Gastrocnemius medialis (tissue), 4 donors: Measurements from ENCODE around the gene PDGFD. TPM values are rescaled to one million over a fixed set of nuclear protein-coding genes. Genes with fewer than 3 reads are reported as not detected.

Source experiments
- ATAC-seq, 2 donors: fragments of 150-250 bp; one replicate each; pipeline ENCODE4 v1.9.1; 2016
- DNase-seq, 2 donors: peaks; one replicate each; pipeline ENCODE4 v3.0.0-alpha.2; 2019
- H3K27ac ChIP-seq, 4 donors: fragments of 200-600 bp; sonication (generic); 1 replicate in 1 of 4; 2 replicates in 3 of 4; pipeline ENCODE4 v1.5.1; 2016 to 2018; ENCODE audit warnings: mild to moderate bottlenecking in 2 of 4, moderate library complexity in 1 of 4
- H3K27me3 ChIP-seq, 3 donors: fragments of 200-600 bp; sonication (generic) in 2 of 3; 1 replicate in 1 of 3; 2 replicates in 2 of 3; pipeline versions ENCODE4 v1.5.1 to v1.6.0; 2016 to 2019; ENCODE audit warnings: mild to moderate bottlenecking in 1 of 3, moderate library complexity in 1 of 3
- H3K36me3 ChIP-seq, 2 donors: fragments of 200-600 bp; sonication (generic) in 1 of 2; one replicate each; pipeline ENCODE4 v1.5.1; 2017 to 2018
- H3K4me1 ChIP-seq, 2 donors: fragments of 200-600 bp; sonication (generic) in 1 of 2; one replicate each; pipeline ENCODE4 v1.5.1; 2016 to 2017; ENCODE audit warnings: mild to moderate bottlenecking in 2 of 2
- H3K4me3 ChIP-seq, 4 donors: fragments of 200-600 bp; sonication (generic) in 3 of 4; 1 replicate in 1 of 4; 2 replicates in 3 of 4; pipeline ENCODE4 v1.5.1; 2016 to 2019; ENCODE audit warnings: mild to moderate bottlenecking in 2 of 4
- H3K9me3 ChIP-seq, 3 donors: fragments of 200-600 bp; sonication (generic) in 2 of 3; 1 replicate in 1 of 3; 2 replicates in 2 of 3; pipeline ENCODE4 v1.5.1; 2016 to 2019
- CTCF ChIP-seq, 5 experiments: fragments of 450-650 bp in 3 of 5; fragments of 200-600 bp in 2 of 5; sonication (generic) in 2 of 5; IDR thresholded peaks in 4 of 5; conservative IDR thresholded peaks in 1 of 5; 1 replicate in 4 of 5; 2 replicates in 1 of 5; pipeline ENCODE4 v1.5.1; 2016 to 2019; ENCODE audit warnings: antibody characterized with exemption in 5 of 5, mild to moderate bottlenecking in 3 of 5, moderate library complexity in 3 of 5
- POLR2A ChIP-seq, 2 donors: fragments of 450-650 bp; IDR thresholded peaks; one replicate each; pipeline ENCODE4 v1.6.1; 2017; ENCODE audit warnings: antibody characterized with exemption in 2 of 2, mild to moderate bottlenecking in 2 of 2, moderate library complexity in 2 of 2
- in situ Hi-C, 4 donors: fragments of 200-750 bp; cut with MboI; loops; one replicate each; pipeline versions ENCODE4 v1.15.0 to v1.8.0; 2017; ENCODE audit warnings: low sequenced_read_pairs in 4 of 4
- intact Hi-C: fragments of 100-400 bp; cut with DNase I; formaldehyde crosslinking; loops from one replicate; pipeline ENCODE4 v1.15.1; 2023; ENCODE audit warnings: low total_unique reads
- total RNA-seq, 4 donors: library from RNA; depleted of rRNA; stranded (reverse); fragments of >200 nt; gene quantifications; one replicate each; pipeline versions ENCODE4 v1.1.0 to v1.2.3, GENCODE V29; 2016

PDGFD gene
- total RNA-seq, 4 donors from 2014 or later: 2.2 to 4.0 (median 2.9) TPM

DNA sequence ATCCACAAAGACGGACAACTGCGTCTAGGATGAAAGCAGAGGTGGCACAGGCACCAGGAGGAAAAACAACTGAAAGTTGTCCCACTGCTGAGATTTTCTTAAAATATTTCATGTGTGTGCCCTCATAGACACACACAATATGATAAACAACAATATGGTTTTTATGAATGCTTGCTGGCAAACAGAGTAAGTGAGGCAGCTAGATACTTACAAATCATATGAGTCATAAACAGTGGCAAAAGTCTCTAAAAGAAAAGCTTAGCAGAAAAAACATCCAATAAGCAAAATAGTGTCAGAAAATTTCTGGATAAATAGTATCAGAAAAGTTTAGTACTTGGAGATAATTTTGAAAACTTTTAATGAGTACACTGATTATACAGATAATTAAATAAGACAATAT, 228.7 kb downstream of the PDGFD start:
- no peak for DNase-seq
- in situ Hi-C loops: no loop called here

GRCh38 chr11:103929170-103929903, 234.6 kb downstream of the PDGFD start:
- Histone ChIP-seq H3K9me3 (no peaks in the 10 kb centered on the region), H3K36me3 (no peaks in the 10 kb centered on the region), H3K27me3 (no peaks in the 10 kb centered on the region), H3K4me1 (no peaks in the 10 kb centered on the region), H3K4me3 (no peak overlapping the region), H3K27ac (no peak overlapping the region)
- ATAC-seq (no peak), DNase-seq (no peak)
- intact Hi-C loops (no loop called here), in situ Hi-C loops (no loop called here)
- TF ChIP-seq CTCF (IDR thresholded peaks at IDR 0.05 in 4 of 5, conservative IDR thresholded peaks at IDR 0.05 in 1 of 5) (no peak), POLR2A (IDR thresholded peaks at IDR 0.05) (no peak)

More for the DNA sequence above, 228.7 kb downstream of the PDGFD start:
- Histone ChIP-seq H3K4me1 (no peaks in the 10 kb centered on the region), H3K27me3 (no peaks in the 10 kb centered on the region), H3K4me3 (no peak overlapping the region), H3K36me3 (no peaks in the 10 kb centered on the region), H3K27ac (no peak overlapping the region), H3K9me3 (no peaks in the 10 kb centered on the region)
- intact Hi-C loops: no loop called here
- no peak for ATAC-seq
- TF ChIP-seq POLR2A (IDR thresholded peaks at IDR 0.05): no peak
- no peak for TF ChIP-seq CTCF (IDR thresholded peaks at IDR 0.05 in 4 of 5, conservative IDR thresholded peaks at IDR 0.05 in 1 of 5)

DNA sequence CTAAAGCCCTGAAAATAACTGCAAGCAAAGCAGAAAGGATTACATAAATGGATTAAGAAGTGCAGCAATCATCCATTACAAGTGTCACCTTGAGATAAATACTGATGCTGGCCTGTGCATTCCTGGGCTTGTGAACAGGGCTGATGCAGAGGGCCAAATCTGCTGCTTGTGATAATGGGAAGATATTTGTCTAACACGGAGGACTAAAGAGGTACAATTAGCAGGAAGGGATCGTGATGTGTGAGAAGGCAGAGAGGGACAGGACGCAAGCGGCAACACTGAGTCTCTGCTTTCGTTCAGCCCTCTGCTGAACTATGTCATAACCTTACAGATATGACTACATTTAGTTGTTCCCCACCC, 235.2 kb downstream of the PDGFD start:
- intact Hi-C loops (no loop called here), in situ Hi-C loops (no loop called here)
- Histone ChIP-seq H3K4me1 (no peaks in the 10 kb centered on the region), H3K36me3 (no peaks in the 10 kb centered on the region), H3K4me3 (no peak overlapping the region), H3K27me3 (no peaks in the 10 kb centered on the region), H3K9me3 (no peaks in the 10 kb centered on the region), H3K27ac (no peak overlapping the region)
- DNase-seq: no peak
- ATAC-seq: no peak
- TF ChIP-seq CTCF (IDR thresholded peaks at IDR 0.05 in 4 of 5, conservative IDR thresholded peaks at IDR 0.05 in 1 of 5) (no peak), POLR2A (IDR thresholded peaks at IDR 0.05) (no peak)

- Histone ChIP-seq H3K36me3 (no peaks in the 10 kb centered on the region), H3K4me3 (no peak overlapping the region), H3K4me1 (no peaks in the 10 kb centered on the region), H3K27ac (no peak overlapping the region), H3K9me3 (no peaks in the 10 kb centered on the region), H3K27me3 (no peaks in the 10 kb centered on the region)
- ATAC-seq (no peak), DNase-seq (no peak)
- TF ChIP-seq POLR2A (IDR thresholded peaks at IDR 0.05) (no peak), CTCF (IDR thresholded peaks at IDR 0.05 in 4 of 5, conservative IDR thresholded peaks at IDR 0.05 in 1 of 5) (no peak)
- intact Hi-C loops: no loop called here
- in situ Hi-C loops: no loop called here
Measured at GRCh38 chr11:103928040-103928801, 235.7 kb downstream of the PDGFD start.
